Measurements from ENCODE around the gene PWWP2B. TPM values are rescaled to one million over a fixed set of nuclear protein-coding genes. Genes with fewer than 3 reads are reported as not detected.
"Not testable (repeated sequence)": the region's sequence is repeated elsewhere in the genome, so short reads cannot be mapped to it uniquely, and the experiment has no call there.

The PWWP2B gene
- polyA plus RNA-seq, 1 experiment, result 2.7 TPM

DNA sequence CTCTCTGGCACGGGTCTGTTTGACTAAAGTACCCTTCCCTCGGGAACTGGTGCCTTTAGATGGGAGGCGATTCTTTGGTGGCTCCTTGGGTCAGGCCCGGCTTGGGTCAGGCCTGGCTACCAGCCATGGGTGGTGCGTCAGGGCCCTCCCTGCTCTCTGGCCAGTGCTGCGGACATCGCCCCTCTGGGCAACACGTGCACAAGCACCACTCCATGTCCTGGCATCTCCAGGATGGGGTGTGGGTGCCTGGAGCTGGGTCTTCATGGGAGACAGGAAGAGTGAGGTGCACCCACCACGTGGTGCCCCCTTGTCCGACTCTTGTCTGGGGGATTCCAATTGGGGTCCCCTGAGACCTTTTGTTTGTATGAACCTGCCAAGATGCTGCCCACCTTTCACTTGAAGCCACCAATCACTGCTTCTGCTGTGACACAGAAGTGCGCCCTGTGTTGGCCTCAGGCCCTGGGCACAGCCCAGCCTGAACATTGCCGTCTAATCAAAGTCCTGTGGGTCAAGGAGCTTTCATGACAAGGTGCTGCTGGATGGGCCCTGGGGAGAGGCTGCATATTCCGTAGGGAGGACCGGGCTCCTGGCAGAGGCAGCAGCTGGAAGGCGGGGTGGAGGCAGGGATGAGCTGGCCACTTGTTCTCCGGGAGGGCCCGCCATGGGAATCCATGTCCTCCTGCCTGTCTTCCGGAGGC, 11.1 kb upstream of the PWWP2B start:
- H3K27me3 ChIP-seq (ENCODE audit: control insufficient read depth, insufficient read depth, low read length), result peaks cover 2% of the 10 kb centered on the region; the same call in 1 of the 2 replicates
- no peak overlapping the region for H3K4me3 ChIP-seq (ENCODE audit: low read depth, low read length)
- CTCF ChIA-PET, result no interaction called here
- TF ChIP-seq, protein P1, sequence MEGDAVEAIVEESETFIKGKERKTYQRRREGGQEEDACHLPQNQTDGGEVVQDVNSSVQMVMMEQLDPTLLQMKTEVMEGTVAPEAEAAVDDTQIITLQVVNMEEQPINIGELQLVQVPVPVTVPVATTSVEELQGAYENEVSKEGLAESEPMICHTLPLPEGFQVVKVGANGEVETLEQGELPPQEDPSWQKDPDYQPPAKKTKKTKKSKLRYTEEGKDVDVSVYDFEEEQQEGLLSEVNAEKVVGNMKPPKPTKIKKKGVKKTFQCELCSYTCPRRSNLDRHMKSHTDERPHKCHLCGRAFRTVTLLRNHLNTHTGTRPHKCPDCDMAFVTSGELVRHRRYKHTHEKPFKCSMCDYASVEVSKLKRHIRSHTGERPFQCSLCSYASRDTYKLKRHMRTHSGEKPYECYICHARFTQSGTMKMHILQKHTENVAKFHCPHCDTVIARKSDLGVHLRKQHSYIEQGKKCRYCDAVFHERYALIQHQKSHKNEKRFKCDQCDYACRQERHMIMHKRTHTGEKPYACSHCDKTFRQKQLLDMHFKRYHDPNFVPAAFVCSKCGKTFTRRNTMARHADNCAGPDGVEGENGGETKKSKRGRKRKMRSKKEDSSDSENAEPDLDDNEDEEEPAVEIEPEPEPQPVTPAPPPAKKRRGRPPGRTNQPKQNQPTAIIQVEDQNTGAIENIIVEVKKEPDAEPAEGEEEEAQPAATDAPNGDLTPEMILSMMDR (IDR thresholded peaks at IDR 0.05; ENCODE audit: insufficient read depth, low read depth, low read length), result no peak
- POLR2A ChIA-PET, result no interaction called here
- DNase-seq (ENCODE audit: low read depth), result no peak
- H3K36me3 ChIP-seq (ENCODE audit: control insufficient read depth, insufficient read depth, low read length), result no peaks in the 10 kb centered on the region

DNA sequence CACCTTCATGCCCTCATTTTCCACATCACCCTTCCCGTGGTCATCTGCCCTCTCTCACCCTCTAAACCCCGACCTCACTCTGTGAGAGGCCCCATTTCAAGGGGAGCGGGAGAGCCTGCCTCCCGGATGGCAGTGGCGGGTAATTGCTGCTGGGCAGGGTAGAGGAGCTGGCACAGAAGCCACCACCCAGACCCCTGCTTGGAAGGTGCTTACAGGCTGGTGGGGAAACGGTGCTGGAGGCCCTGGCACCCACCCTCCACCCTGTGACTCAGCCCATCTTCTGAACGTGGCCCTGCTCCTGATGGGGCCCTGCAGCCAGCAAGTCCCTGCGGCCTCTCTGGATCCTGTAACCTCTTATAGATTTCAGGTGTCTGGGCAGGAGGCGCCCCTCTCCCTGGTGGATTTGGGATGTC, 10.6 kb upstream of the PWWP2B start:
- H3K27me3 ChIP-seq (ENCODE audit: control insufficient read depth, insufficient read depth, low read length), result peaks cover 2% of the 10 kb centered on the region; the same call in 1 of the 2 replicates
- TF ChIP-seq, protein P1 (IDR thresholded peaks at IDR 0.05; ENCODE audit: insufficient read depth, low read depth, low read length), result no peak
- no peak for DNase-seq (ENCODE audit: low read depth)
- ChIA-PET CTCF (no interaction called here), POLR2A (no interaction called here)
- H3K36me3 ChIP-seq (ENCODE audit: control insufficient read depth, insufficient read depth, low read length), result no peaks in the 10 kb centered on the region
- H3K4me3 ChIP-seq (ENCODE audit: low read depth, low read length), result no peak overlapping the region

DNA sequence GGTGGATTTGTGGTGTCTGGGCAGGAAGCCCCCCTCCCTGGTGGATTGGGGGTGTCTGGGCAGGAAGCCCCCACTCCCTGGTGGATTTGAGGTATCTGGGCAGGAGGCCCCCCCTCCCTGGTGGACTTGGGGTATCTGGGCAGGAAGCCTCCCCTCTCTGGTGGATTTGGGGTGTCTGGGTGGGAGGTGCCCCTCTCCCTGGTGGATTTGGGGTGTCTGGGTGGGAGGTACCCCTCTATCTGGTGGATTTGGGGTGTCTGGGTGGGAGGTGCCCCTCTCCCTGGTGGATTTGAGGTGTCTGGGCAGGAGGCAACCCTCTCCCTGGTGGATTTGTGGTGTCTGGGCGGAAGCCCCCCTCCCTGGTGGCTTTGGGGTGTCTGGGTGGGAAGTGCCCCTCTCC, 10.1 kb upstream of the PWWP2B start:
- CTCF ChIA-PET, result interaction anchor here (0.9 to 1.0 kb wide), 3 partner anchors 31 to 68 kb away, joined by 3 to 15 read pairs (median 13); no protein-coding TSS in a partner anchor
- H3K36me3 ChIP-seq (ENCODE audit: control insufficient read depth, insufficient read depth, low read length); H3K27me3 ChIP-seq (ENCODE audit: control insufficient read depth, insufficient read depth, low read length); DNase-seq (ENCODE audit: low read depth); POLR2A ChIA-PET; H3K4me3 ChIP-seq (ENCODE audit: low read depth, low read length): not testable (repeated sequence)

DNA sequence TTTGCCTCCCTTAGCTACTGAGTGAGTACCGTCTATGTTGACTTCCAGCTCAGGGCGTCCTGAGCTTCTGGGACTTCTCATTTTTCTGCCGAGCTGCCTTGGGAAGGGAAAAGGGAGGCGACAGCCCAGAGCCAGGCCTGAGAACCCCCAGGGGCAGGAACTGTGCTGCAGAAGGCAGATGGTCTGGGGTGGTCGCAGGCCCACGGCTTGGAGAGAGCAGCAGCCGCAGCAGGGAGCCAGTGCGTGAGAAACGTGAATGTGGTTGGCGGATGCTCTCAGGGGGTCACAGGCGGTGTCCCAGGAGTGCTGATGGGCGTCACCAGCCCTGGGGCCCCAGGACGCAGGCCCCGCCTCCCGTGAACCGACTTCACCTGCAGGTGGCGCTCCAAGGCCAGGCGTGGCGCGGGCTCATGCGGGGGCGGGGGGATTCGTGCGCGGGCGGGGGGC, 9.2 kb upstream of the PWWP2B start:
- ChIA-PET CTCF (interaction anchor here (0.6 to 1.0 kb wide), 9 partner anchors 12 to 151 kb away, joined by 3 to 15 read pairs (median 4); no protein-coding TSS in a partner anchor), POLR2A (interaction anchor here (0.6 kb wide), 1 partner anchor 34 kb away, joined by 6 read pairs; no protein-coding TSS in a partner anchor)
- no peak for DNase-seq (ENCODE audit: low read depth)
- Histone ChIP-seq H3K36me3 (ENCODE audit: control insufficient read depth, insufficient read depth, low read length) (no peaks in the 10 kb centered on the region), H3K4me3 (ENCODE audit: low read depth, low read length) (no peak overlapping the region), H3K27me3 (ENCODE audit: control insufficient read depth, insufficient read depth, low read length) (peaks cover 2% of the 10 kb centered on the region; the same call in 1 of the 2 replicates)
- TF ChIP-seq, protein P1 (IDR thresholded peaks at IDR 0.05; ENCODE audit: insufficient read depth, low read depth, low read length), result peak; percentile 68

DNA sequence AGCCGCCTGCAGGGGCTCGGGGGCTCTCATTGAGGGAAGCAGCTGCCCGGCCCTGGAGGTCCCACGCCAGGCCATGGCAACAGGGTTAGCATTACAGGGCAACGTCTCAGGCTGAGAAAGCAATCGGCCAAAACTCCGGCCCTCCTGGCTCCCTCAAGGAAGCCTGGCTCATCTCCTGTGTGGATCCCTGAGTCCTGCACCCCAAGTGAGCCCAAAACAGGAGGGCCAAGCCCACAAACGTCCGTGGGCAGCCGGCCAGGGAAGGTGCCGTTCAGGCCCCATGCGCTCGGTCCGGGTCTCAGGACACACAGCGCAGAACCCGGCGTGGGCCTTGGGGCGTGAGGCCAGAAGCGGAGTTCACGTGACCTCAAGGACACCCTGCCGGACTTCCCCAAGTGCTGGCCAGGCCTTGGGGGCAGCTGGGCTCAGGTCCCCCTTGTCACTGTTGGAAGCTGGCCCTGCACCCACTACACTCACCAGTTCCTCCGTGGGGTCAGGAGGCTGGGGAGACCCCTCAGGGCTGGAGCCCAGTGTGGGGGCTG, 8.0 kb upstream of the PWWP2B start:
- POLR2A ChIA-PET, result no interaction called here
- TF ChIP-seq, protein P1 (IDR thresholded peaks at IDR 0.05; ENCODE audit: insufficient read depth, low read depth, low read length), result no peak
- no peak overlapping the region for H3K4me3 ChIP-seq (ENCODE audit: low read depth, low read length)
- no peaks in the 10 kb centered on the region for H3K36me3 ChIP-seq (ENCODE audit: control insufficient read depth, insufficient read depth, low read length)
- H3K27me3 ChIP-seq (ENCODE audit: control insufficient read depth, insufficient read depth, low read length), result peaks cover 2% of the 10 kb centered on the region; the same call in 1 of the 2 replicates
- no peak for DNase-seq (ENCODE audit: low read depth)
- CTCF ChIA-PET, result interaction anchor here (1.4 kb wide), 1 partner anchor 57 kb away, joined by 5 read pairs; no protein-coding TSS in a partner anchor
